CD14-positive monocyte (primary cell): Measurements from ENCODE around the gene PAM. TPM values are rescaled to one million over a fixed set of nuclear protein-coding genes. Genes with fewer than 3 reads are reported as not detected.

Experiments
- DNase-seq, 3 donors: peaks; one replicate each; pipeline ENCODE4 v3.0.0-alpha.2; 2011 to 2022
- H2AFZ ChIP-seq: 2 replicates; pipeline ENCODE4 v1.6.0; 2012; ENCODE audit warnings: mild to moderate bottlenecking, low read depth, low read length, inconsistent platforms; ENCODE audit not compliant: insufficient read depth, poor library complexity, severe bottlenecking
- H3K27ac ChIP-seq, 2 donors: 1 replicate in 1 of 2; 2 replicates in 1 of 2; pipeline ENCODE4 v1.5.1; 2012 to 2013; ENCODE audit warnings: low read length in 2 of 2, control low read depth in 1 of 2, inconsistent platforms in 1 of 2, low read depth in 1 of 2, mild to moderate bottlenecking in 1 of 2
- H3K27me3 ChIP-seq, 2 donors: one replicate each; pipeline versions ENCODE4 v1.6.0 to v1.6.1; 2011 to 2013; ENCODE audit warnings: low read length in 2 of 2; ENCODE audit not compliant: control insufficient read depth in 2 of 2, insufficient read depth in 2 of 2
- H3K36me3 ChIP-seq, 2 donors: replicated peaks in 1 of 2; 1 replicate in 1 of 2; 2 replicates in 1 of 2; pipeline versions ENCODE4 v1.5.1 to v1.6.1; 2012 to 2013; ENCODE audit warnings: low read length in 2 of 2, control low read depth in 1 of 2, inconsistent platforms in 1 of 2, mild to moderate bottlenecking in 1 of 2; ENCODE audit not compliant: insufficient read depth in 2 of 2, control insufficient read depth in 1 of 2
- H3K4me1 ChIP-seq, 2 donors: 1 replicate in 1 of 2; 2 replicates in 1 of 2; pipeline versions ENCODE4 v1.5.1 to v1.6.1; 2012 to 2013; ENCODE audit warnings: low read length in 2 of 2, control low read depth in 1 of 2, inconsistent platforms in 1 of 2, mild to moderate bottlenecking in 1 of 2, moderate library complexity in 1 of 2; ENCODE audit not compliant: insufficient read depth in 2 of 2, control insufficient read depth in 1 of 2
- H3K4me2 ChIP-seq: replicated peaks from 2 replicates; pipeline ENCODE3; 2012; ENCODE audit warnings: low read length, moderate library complexity, mild to moderate bottlenecking; ENCODE audit not compliant: poor library complexity, severe bottlenecking; ENCODE audit errors: extremely low read depth
- H3K4me3 ChIP-seq, 3 experiments: fragments of 200-600 bp in 1 of 3; sonication (generic) in 1 of 3; replicated peaks in 1 of 3; 1 replicate in 2 of 3; 2 replicates in 1 of 3; pipeline ENCODE4 v1.5.1; 2011 to 2013; ENCODE audit warnings: low read length in 3 of 3, mild to moderate bottlenecking in 3 of 3, control low read depth in 2 of 3, low read depth in 2 of 3, inconsistent platforms in 1 of 3, moderate library complexity in 1 of 3
- H3K79me2 ChIP-seq: 2 replicates; pipeline ENCODE4 v1.6.0; 2012; ENCODE audit warnings: mild to moderate bottlenecking, control low read depth, inconsistent platforms, low read length, moderate library complexity; ENCODE audit not compliant: insufficient read depth
- H3K9ac ChIP-seq: 2 replicates; pipeline ENCODE4 v1.6.0; 2017; ENCODE audit warnings: low read length, mild to moderate bottlenecking; ENCODE audit not compliant: insufficient read depth, poor library complexity, severe bottlenecking
- H3K9me3 ChIP-seq, 2 donors: replicated peaks in 1 of 2; 1 replicate in 1 of 2; 2 replicates in 1 of 2; pipeline versions ENCODE4 v1.5.1 to v1.6.1; 2012 to 2013; ENCODE audit warnings: low read length in 2 of 2, control low read depth in 1 of 2; ENCODE audit not compliant: control insufficient read depth in 1 of 2, insufficient read depth in 1 of 2
- H4K20me1 ChIP-seq: 2 replicates; pipeline ENCODE4 v1.6.0; 2012; ENCODE audit warnings: mild to moderate bottlenecking, low read length, control low read depth, moderate library complexity; ENCODE audit not compliant: insufficient read depth
- H3K27ac Mint-ChIP-seq, 7 donors: one replicate each; pipeline ENCODE4 v1.8.0; 2020; ENCODE audit warnings: mild to moderate bottlenecking in 7 of 7, mixed read lengths in 7 of 7, moderate library complexity in 6 of 7, inconsistent platforms in 2 of 7
- H3K27me3 Mint-ChIP-seq, 3 donors: one replicate each; pipeline ENCODE4 v1.8.0; 2021 to 2022; ENCODE audit warnings: low read depth in 3 of 3, mild to moderate bottlenecking in 3 of 3, mixed read lengths in 3 of 3, moderate library complexity in 3 of 3, inconsistent platforms in 1 of 3
- H3K36me3 Mint-ChIP-seq, 2 donors: one replicate each; pipeline ENCODE4 v1.8.0; 2020; ENCODE audit warnings: mixed read lengths in 2 of 2, inconsistent platforms in 1 of 2, mild to moderate bottlenecking in 1 of 2
- H3K4me1 Mint-ChIP-seq: one replicate; pipeline ENCODE4 v1.8.0; 2020; ENCODE audit warnings: mild to moderate bottlenecking, mixed read lengths
- H3K4me3 Mint-ChIP-seq, 2 donors: one replicate each; pipeline ENCODE4 v1.8.0; 2020; ENCODE audit warnings: mild to moderate bottlenecking in 2 of 2, mixed read lengths in 2 of 2, moderate library complexity in 1 of 2
- H3K9me3 Mint-ChIP-seq, 7 donors: one replicate each; pipeline ENCODE4 v1.8.0; 2020 to 2022; ENCODE audit warnings: mixed read lengths in 7 of 7, mild to moderate bottlenecking in 6 of 7, moderate library complexity in 6 of 7, inconsistent platforms in 2 of 7
- CTCF ChIP-seq: fragments of 200-600 bp; IDR thresholded peaks from one replicate; pipeline ENCODE4 v1.8.0; 2022; ENCODE audit warnings: antibody characterized with exemption, mild to moderate bottlenecking
- WGBS: methylation state at CpG from one replicate; pipeline ENCODE4 v1.1.5; 2013; ENCODE audit warnings: missing lambda C conversion rate; ENCODE audit not compliant: insufficient coverage; 5-methylcytosine and 5-hydroxymethylcytosine counted together
- intact Hi-C, 2 donors: fragments of 100-400 bp; cut with micrococcal nuclease; formaldehyde crosslinking; loops; one replicate each; pipeline versions ENCODE4 v1.15.0 to v1.15.1; 2023
- polyA plus RNA-seq, 3 donors: library from polyadenylated mRNA; depleted of rRNA in 1 of 3; unstranded in 2 of 3; stranded (reverse) in 1 of 3; fragments of 300-500 nt in 2 of 3; fragments of >200 nt in 1 of 3; fragmentation: Illumina TruSeq in 2 of 3; gene quantifications; 1 replicate in 2 of 3; 2 replicates in 1 of 3; pipeline ENCODE4 v1.2.3, GENCODE V29; 2012 to 2021

Gene PAM
- polyA plus RNA-seq, 3 donors = 11.8 to 27.4 (median 12.8) TPM

- no CpG with 5 or more reads among the region's 3 CpGs for WGBS
- Histone ChIP-seq H3K27me3 (no peaks in the 10 kb centered on the region), H3K4me2 (no peak overlapping the region), H3K36me3 (no peaks in the 10 kb centered on the region), H3K9ac (no peak overlapping the region), H3K4me1 (no peaks in the 10 kb centered on the region), H4K20me1 (no peaks in the 10 kb centered on the region), H2AFZ (no peak overlapping the region), H3K79me2 (no peaks in the 10 kb centered on the region), H3K4me3 (no peak overlapping the region), H3K27ac (no peak overlapping the region), H3K9me3 (no peaks in the 10 kb centered on the region)
- TF ChIP-seq CTCF = no peak
- intact Hi-C loops = no loop called here
- Mint-ChIP-seq H3K36me3 (peaks cover 2 to 4% of the 10 kb centered on the region in 2 donors), H3K4me3 (no peak overlapping the region), H3K27ac (no peak overlapping the region), H3K9me3 (no peaks in the 10 kb centered on the region), H3K27me3 (no peaks in the 10 kb centered on the region), H3K4me1 (no peaks in the 10 kb centered on the region)
- DNase-seq = no peak
These were observed 220.5 kb downstream of the PAM start for GRCh38 chr5:102975457-102976182.

GRCh38 chr5:102981957-102982635 is 227.0 kb downstream of the PAM start:
- H3K27ac Mint-ChIP-seq = no peak overlapping the region
- Histone ChIP-seq H3K9ac (no peak overlapping the region), H3K9me3 (peaks cover 6 to 12% of the 10 kb centered on the region in 2 donors), H3K4me1 (no peaks in the 10 kb centered on the region), H3K4me2 (no peak overlapping the region), H3K4me3 (no peak overlapping the region), H3K79me2 (no peaks in the 10 kb centered on the region), H3K27ac (no peak overlapping the region), H3K27me3 (no peaks in the 10 kb centered on the region), H3K36me3 (peaks cover 0 to 7% of the 10 kb centered on the region in 2 donors), H2AFZ (no peak overlapping the region), H4K20me1 (no peaks in the 10 kb centered on the region)
- TF ChIP-seq CTCF = no peak
- H3K27me3 Mint-ChIP-seq = no peaks in the 10 kb centered on the region
- intact Hi-C loops = no loop called here
- H3K36me3 Mint-ChIP-seq = peaks cover 9 to 12% of the 10 kb centered on the region in 2 donors
- peaks cover 11 to 19% (median 13%) of the 10 kb centered on the region in 7 donors for H3K9me3 Mint-ChIP-seq
- no peak for DNase-seq
- no peak overlapping the region for H3K4me3 Mint-ChIP-seq
- H3K4me1 Mint-ChIP-seq = no peaks in the 10 kb centered on the region
- 93% methylated on average over 3 of the region's 3 CpGs for WGBS
